OCI-LY3 (cell line): Measurements from ENCODE around the gene ACOT7.

Experiments used
- H2AFZ ChIP-seq: fragments of 200-600, 300-600 bp; shearing (Covaris generic); 2 replicates; pipeline ENCODE4 v1.6.0; 2014; ENCODE audit warnings: antibody characterized with exemption, low read depth, low read length
- H3K27ac ChIP-seq: fragments of 200-600, 300-600 bp; sonication (generic); 2 replicates; pipeline ENCODE4 v1.5.1; 2014; ENCODE audit warnings: mild to moderate bottlenecking, low read length, moderate library complexity, mixed read lengths
- H3K27me3 ChIP-seq: fragments of 200-600, 300-600 bp; sonication (generic); 2 replicates; pipeline ENCODE4 v1.6.1; 2014; ENCODE audit warnings: low read depth, low read length, mixed read lengths
- H3K36me3 ChIP-seq: fragments of 200-600, 300-600 bp; sonication (generic); replicated peaks from 2 replicates; pipeline ENCODE3; 2014; ENCODE audit warnings: low read depth, low read length, mixed read lengths
- H3K4me1 ChIP-seq: fragments of 300-600, 200-600 bp; sonication (generic); 2 replicates; pipeline ENCODE4 v1.6.1; 2014; ENCODE audit warnings: low read length, mixed read lengths
- H3K4me2 ChIP-seq: fragments of 200-600, 300-600 bp; sonication (generic); 2 replicates; pipeline ENCODE4 v1.6.1; 2014; ENCODE audit warnings: low read length, mixed read lengths
- H3K4me3 ChIP-seq: fragments of 300-600, 200-600 bp; sonication (generic); 2 replicates; pipeline ENCODE4 v1.5.1; 2014; ENCODE audit warnings: antibody characterized with exemption, mild to moderate bottlenecking, low read length, moderate library complexity
- H3K79me2 ChIP-seq: fragments of 300-600, 200-600 bp; shearing (Covaris generic); 2 replicates; pipeline ENCODE4 v1.6.1; 2014; ENCODE audit warnings: mild to moderate bottlenecking, low read length, mixed read lengths
- H3K9ac ChIP-seq: fragments of 300-600, 200-600 bp; shearing (Covaris generic); 2 replicates; pipeline ENCODE4 v1.6.0; 2014; ENCODE audit warnings: mild to moderate bottlenecking, low read length, moderate library complexity
- H3K9me3 ChIP-seq: fragments of 200-600, 300-600 bp; shearing (Covaris generic); 2 replicates; pipeline ENCODE4 v1.6.1; 2014; ENCODE audit warnings: low read length, mixed read lengths; ENCODE audit not compliant: insufficient read depth
- H4K20me1 ChIP-seq: fragments of 200-600, 300-600 bp; sonication (generic); 2 replicates; pipeline ENCODE4 v1.6.1; 2016; ENCODE audit warnings: low read length, mixed read lengths; ENCODE audit not compliant: insufficient read depth
- EZH2phosphoT487 ChIP-seq: fragments of 200-600 bp; shearing (Covaris generic); IDR thresholded peaks from 2 replicates; pipeline ENCODE4 v1.6.1; 2018; ENCODE audit warnings: antibody characterized with exemption, mixed run types, low read depth
- TF ChIP-seq, protein P1 (sequence below): fragments of 200-600, 300-600 bp; sonication (generic); IDR thresholded peaks from 2 replicates; pipeline ENCODE4 v1.5.1; 2014; ENCODE audit warnings: antibody characterized with exemption, low read length, low read depth

ACOT7 gene

GRCh38 chr1:6269296-6269695 is 124.3 kb downstream of the ACOT7 start:
- no peaks in the 10 kb centered on the region for H3K4me1 ChIP-seq
- no peaks in the 10 kb centered on the region for H3K79me2 ChIP-seq
- no peaks in the 10 kb centered on the region for H4K20me1 ChIP-seq
- no peak overlapping the region for H3K9ac ChIP-seq
- H2AFZ ChIP-seq = no peak overlapping the region
- H3K9me3 ChIP-seq = no peaks in the 10 kb centered on the region
- H3K27ac ChIP-seq = no peak overlapping the region
- no peaks in the 10 kb centered on the region for H3K27me3 ChIP-seq
- no peak overlapping the region for H3K4me2 ChIP-seq
- no peak overlapping the region for H3K4me3 ChIP-seq
- no peak for TF ChIP-seq EZH2phosphoT487
- TF ChIP-seq, protein P1, sequence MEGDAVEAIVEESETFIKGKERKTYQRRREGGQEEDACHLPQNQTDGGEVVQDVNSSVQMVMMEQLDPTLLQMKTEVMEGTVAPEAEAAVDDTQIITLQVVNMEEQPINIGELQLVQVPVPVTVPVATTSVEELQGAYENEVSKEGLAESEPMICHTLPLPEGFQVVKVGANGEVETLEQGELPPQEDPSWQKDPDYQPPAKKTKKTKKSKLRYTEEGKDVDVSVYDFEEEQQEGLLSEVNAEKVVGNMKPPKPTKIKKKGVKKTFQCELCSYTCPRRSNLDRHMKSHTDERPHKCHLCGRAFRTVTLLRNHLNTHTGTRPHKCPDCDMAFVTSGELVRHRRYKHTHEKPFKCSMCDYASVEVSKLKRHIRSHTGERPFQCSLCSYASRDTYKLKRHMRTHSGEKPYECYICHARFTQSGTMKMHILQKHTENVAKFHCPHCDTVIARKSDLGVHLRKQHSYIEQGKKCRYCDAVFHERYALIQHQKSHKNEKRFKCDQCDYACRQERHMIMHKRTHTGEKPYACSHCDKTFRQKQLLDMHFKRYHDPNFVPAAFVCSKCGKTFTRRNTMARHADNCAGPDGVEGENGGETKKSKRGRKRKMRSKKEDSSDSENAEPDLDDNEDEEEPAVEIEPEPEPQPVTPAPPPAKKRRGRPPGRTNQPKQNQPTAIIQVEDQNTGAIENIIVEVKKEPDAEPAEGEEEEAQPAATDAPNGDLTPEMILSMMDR = no peak
- no peaks in the 10 kb centered on the region for H3K36me3 ChIP-seq

DNA sequence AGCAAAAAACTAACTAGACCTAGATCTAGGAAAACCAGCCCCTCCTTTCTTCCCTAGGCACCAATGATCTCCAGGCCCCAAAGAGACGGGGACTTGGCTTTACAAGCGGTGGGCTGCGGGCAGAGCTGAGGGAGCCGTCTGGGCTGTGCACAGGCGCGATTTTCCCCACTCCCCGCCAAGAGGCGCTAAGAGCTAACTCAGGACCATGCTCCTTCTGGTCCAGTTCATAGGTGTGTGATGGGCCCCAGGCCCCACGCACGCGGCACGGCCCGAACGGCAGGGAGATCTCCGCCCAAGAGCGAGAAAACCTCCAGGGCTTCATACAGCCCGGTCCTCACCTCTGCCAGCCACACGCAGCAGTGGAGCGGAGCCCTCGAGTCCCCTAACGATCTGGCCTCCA is 125.2 kb downstream of the ACOT7 start:
- Histone ChIP-seq H3K4me1 (no peaks in the 10 kb centered on the region), H3K9ac (no peak overlapping the region), H4K20me1 (no peaks in the 10 kb centered on the region), H3K4me3 (no peak overlapping the region), H3K79me2 (no peaks in the 10 kb centered on the region), H3K27me3 (no peaks in the 10 kb centered on the region), H3K9me3 (no peaks in the 10 kb centered on the region), H3K36me3 (no peaks in the 10 kb centered on the region), H2AFZ (no peak overlapping the region), H3K4me2 (no peak overlapping the region), H3K27ac (no peak overlapping the region)
- no peak for TF ChIP-seq EZH2phosphoT487
- TF ChIP-seq, protein P1 = no peak

GRCh38 chr1:6267686-6268322 is 125.8 kb downstream of the ACOT7 start:
- Histone ChIP-seq H4K20me1 (no peaks in the 10 kb centered on the region), H3K36me3 (no peaks in the 10 kb centered on the region), H3K27me3 (no peaks in the 10 kb centered on the region), H3K4me2 (no peak overlapping the region), H3K9me3 (no peaks in the 10 kb centered on the region), H3K27ac (no peak overlapping the region), H3K9ac (no peak overlapping the region), H3K4me3 (no peak overlapping the region), H2AFZ (no peak overlapping the region), H3K79me2 (no peaks in the 10 kb centered on the region), H3K4me1 (no peaks in the 10 kb centered on the region)
- TF ChIP-seq EZH2phosphoT487 = no peak
- TF ChIP-seq, protein P1 = no peak

GRCh38 chr1:6266641-6267040 is 126.9 kb downstream of the ACOT7 start:
- Histone ChIP-seq H3K9ac (no peak overlapping the region), H2AFZ (no peak overlapping the region), H3K9me3 (no peaks in the 10 kb centered on the region), H3K27ac (no peak overlapping the region), H3K36me3 (no peaks in the 10 kb centered on the region), H4K20me1 (no peaks in the 10 kb centered on the region), H3K4me2 (no peak overlapping the region), H3K79me2 (no peaks in the 10 kb centered on the region), H3K4me3 (no peak overlapping the region), H3K4me1 (no peaks in the 10 kb centered on the region), H3K27me3 (no peaks in the 10 kb centered on the region)
- TF ChIP-seq, protein P1 = no peak
- TF ChIP-seq EZH2phosphoT487 = no peak
